ENCODE measurements around the gene DECR2. TPM values are rescaled to one million over a fixed set of nuclear protein-coding genes. Genes with fewer than 3 reads are reported as not detected.
A peak's percentile ranks its signal among the peaks of the same experiment; 100 is the strongest.

DECR2 gene
- total and polyA plus RNA-seq, 2 of the 13 experiments (the other 11 are each of a cell fraction or from before 2014, with no cell fraction given) = 36.3 to 44.6 TPM

GRCh38 chr16:396605-397004 lies 5.1 kb upstream of the DECR2 start (continued):
- no peak for TF ChIP-seq GRHL1 (CRISPR knock-in tag; conservative IDR thresholded peaks at IDR 0.05)
- no peak for TF ChIP-seq AKAP8 (CRISPR knock-in tag; IDR thresholded peaks at IDR 0.05)
- no peak for TF ChIP-seq SOX6 (IDR thresholded peaks at IDR 0.05)
- no peak for TF ChIP-seq SOX6 (CRISPR knock-in tag; IDR thresholded peaks at IDR 0.05)
- TF ChIP-seq THAP8 (CRISPR knock-in tag; IDR thresholded peaks at IDR 0.05; ENCODE audit: borderline replicate concordance) = no peak
- TF ChIP-seq GMEB1 (CRISPR knock-in tag; IDR thresholded peaks at IDR 0.05; ENCODE audit: borderline replicate concordance) = no peak
- TF ChIP-seq ZBTB21 (CRISPR knock-in tag; IDR thresholded peaks at IDR 0.05) = no peak
- no peak for TF ChIP-seq MED13 (CRISPR knock-in tag; IDR thresholded peaks at IDR 0.05)
- no peak for TF ChIP-seq HIC2 (CRISPR knock-in tag; IDR thresholded peaks at IDR 0.05; ENCODE audit: low read depth)
- TF ChIP-seq ERF (CRISPR knock-in tag; IDR thresholded peaks at IDR 0.05) = no peak
- TF ChIP-seq ZNF782 (CRISPR knock-in tag; IDR thresholded peaks at IDR 0.05; ENCODE audit: borderline replicate concordance) = no peak
- TF ChIP-seq RAD51 (IDR thresholded peaks at IDR 0.05; ENCODE audit: borderline replicate concordance) = no peak
- TF ChIP-seq ETS1 (CRISPR knock-in tag; IDR thresholded peaks at IDR 0.05) = no peak
- no peak for TF ChIP-seq RFX5 (IDR thresholded peaks at IDR 0.05; ENCODE audit: low read depth, low read length)
- no peak for TF ChIP-seq NPAS2 (CRISPR knock-in tag; IDR thresholded peaks at IDR 0.05; ENCODE audit: borderline replicate concordance)
- TF ChIP-seq NFE2L2 (IDR thresholded peaks at IDR 0.05; ENCODE audit: low read length) = no peak
- TF ChIP-seq ZNF12 (CRISPR knock-in tag; IDR thresholded peaks at IDR 0.05) = no peak
- no peak for TF ChIP-seq ZNF749 (CRISPR knock-in tag; IDR thresholded peaks at IDR 0.05; ENCODE audit: borderline replicate concordance)
- TF ChIP-seq NKX3-1 (CRISPR knock-in tag; IDR thresholded peaks at IDR 0.05) = no peak
- TF ChIP-seq ZSCAN9 (CRISPR knock-in tag; IDR thresholded peaks at IDR 0.05; ENCODE audit: borderline replicate concordance) = 0 out of 2 replicates have a peak, but pooled peaks have one; percentile 34
- TF ChIP-seq MEIS2 (CRISPR knock-in tag; IDR thresholded peaks at IDR 0.05) = 0 out of 2 replicates have a peak, but pooled peaks have one; percentile 66
- no peak for TF ChIP-seq ZNF326 (CRISPR knock-in tag; IDR thresholded peaks at IDR 0.05; ENCODE audit: borderline replicate concordance)
- no peak for TF ChIP-seq ZNF883 (CRISPR knock-in tag; IDR thresholded peaks at IDR 0.05; ENCODE audit: not compliant biosample characterization)
- no peak for TF ChIP-seq SUZ12 (IDR thresholded peaks at IDR 0.05; ENCODE audit: low read depth, low read length)
- no peak for TF ChIP-seq ZNF780A (CRISPR knock-in tag; IDR thresholded peaks at IDR 0.05)
- TF ChIP-seq ZNF468 (CRISPR knock-in tag; IDR thresholded peaks at IDR 0.05) = 0 out of 2 replicates have a peak, but pooled peaks have one; percentile 4
- TF ChIP-seq PPARG (CRISPR knock-in tag; conservative IDR thresholded peaks at IDR 0.05) = peak; percentile 45; the same call in 1 of the 2 replicates

Measured in HepG2 (cell line).